Measurements from ENCODE around the gene STIMATE. TPM values are rescaled to one million over a fixed set of nuclear protein-coding genes. Genes with fewer than 3 reads are reported as not detected.
A peak's percentile ranks its signal among the peaks of the same experiment; 100 is the strongest.

Gene STIMATE
- polyA plus RNA-seq, 1 donor from 2014 or later = 14.6 TPM

- Histone ChIP-seq H4K20me1 (ENCODE audit: insufficient read depth) (no peaks in the 10 kb centered on the region), H3K9me3 (ENCODE audit: low read length) (no peaks in the 10 kb centered on the region), H3K27me3 (ENCODE audit: insufficient read depth, low read depth, low read length) (no peaks in the 10 kb centered on the region), H3K9me2 (ENCODE audit: insufficient read depth, low read length) (no peaks in the 10 kb centered on the region), H3K79me2 (replicated peaks; ENCODE audit: insufficient read depth, low read length) (no peaks in the 10 kb centered on the region), H3F3A (ENCODE audit: insufficient read depth, low read length, poor library complexity, severe bottlenecking) (no peaks in the 10 kb centered on the region), H2AFZ (ENCODE audit: low read depth, low read length) (no peak overlapping the region), H3K4me2 (ENCODE audit: low read length) (no peak overlapping the region), H3K27ac (ENCODE audit: low read length) (no peak overlapping the region), H3K36me3 (ENCODE audit: insufficient read depth, low read length) (no peaks in the 10 kb centered on the region), H3K9ac (ENCODE audit: low read length) (no peak overlapping the region), H3K4me3 (ENCODE audit: low read length) (no peak overlapping the region)
- TF ChIP-seq CTCF (IDR thresholded peaks at IDR 0.05; ENCODE audit: poor library complexity, severe bottlenecking) (peak; percentile 25), REST (IDR thresholded peaks at IDR 0.05; ENCODE audit: borderline replicate concordance) (no peak), EP300 (conservative IDR thresholded peaks at IDR 0.05; ENCODE audit: poor library complexity, severe bottlenecking) (no peak), MXI1 (conservative IDR thresholded peaks at IDR 0.05; ENCODE audit: poor library complexity, severe bottlenecking) (no peak), SMC3 (conservative IDR thresholded peaks at IDR 0.05; ENCODE audit: poor library complexity) (no peak), EZH2 (IDR thresholded peaks at IDR 0.05; ENCODE audit: borderline replicate concordance, insufficient read depth, low read length, poor library complexity, severe bottlenecking) (no peak)
Measured at GRCh38 chr3:52820736-52821135, 76.6 kb downstream of the STIMATE start.

GRCh38 chr3:52819936-52820335, 77.4 kb downstream of the STIMATE start:
- TF ChIP-seq EP300 (conservative IDR thresholded peaks at IDR 0.05; ENCODE audit: poor library complexity, severe bottlenecking) (no peak), REST (IDR thresholded peaks at IDR 0.05; ENCODE audit: borderline replicate concordance) (no peak), POLR2AphosphoS5 (IDR thresholded peaks at IDR 0.05) (no peak), CTCF (IDR thresholded peaks at IDR 0.05; ENCODE audit: poor library complexity, severe bottlenecking) (no peak), RAD21 (conservative IDR thresholded peaks at IDR 0.05) (no peak), MXI1 (conservative IDR thresholded peaks at IDR 0.05; ENCODE audit: poor library complexity, severe bottlenecking) (no peak), EZH2 (IDR thresholded peaks at IDR 0.05; ENCODE audit: borderline replicate concordance, insufficient read depth, low read length, poor library complexity, severe bottlenecking) (no peak), TAF1 (IDR thresholded peaks at IDR 0.05; ENCODE audit: low read depth) (no peak), SMC3 (conservative IDR thresholded peaks at IDR 0.05; ENCODE audit: poor library complexity) (no peak)
- Histone ChIP-seq H3K27ac (ENCODE audit: low read length) (no peak overlapping the region), H3K4me3 (ENCODE audit: low read length) (no peak overlapping the region), H3K9me2 (ENCODE audit: insufficient read depth, low read length) (no peaks in the 10 kb centered on the region), H4K20me1 (ENCODE audit: insufficient read depth) (no peaks in the 10 kb centered on the region), H3F3A (ENCODE audit: insufficient read depth, low read length, poor library complexity, severe bottlenecking) (no peaks in the 10 kb centered on the region), H3K9ac (ENCODE audit: low read length) (no peak overlapping the region), H3K36me3 (ENCODE audit: insufficient read depth, low read length) (no peaks in the 10 kb centered on the region), H2AFZ (ENCODE audit: low read depth, low read length) (no peak overlapping the region), H3K79me2 (replicated peaks; ENCODE audit: insufficient read depth, low read length) (no peaks in the 10 kb centered on the region), H3K4me2 (ENCODE audit: low read length) (no peak overlapping the region), H3K27me3 (ENCODE audit: insufficient read depth, low read depth, low read length) (no peaks in the 10 kb centered on the region), H3K9me3 (ENCODE audit: low read length) (no peaks in the 10 kb centered on the region)

Data from neural cell (in vitro differentiated cells).